Endometrium (tissue), 2 donors: ENCODE measurements around the gene TBC1D14.
"Not testable (repeated sequence)": the region's sequence is repeated elsewhere in the genome, so short reads cannot be mapped to it uniquely, and the experiment has no call there.

Source experiments
- FAIRE-seq: peaks from 2 replicates; lab custom pipeline; 2012; peaks lifted over from hg19 to GRCh38; lab: Jason Lieb, UNC
- donor health status: control.
- donor health status: control.

The TBC1D14 gene

GRCh38 chr4:6972911-6973310 is 63.3 kb downstream of the TBC1D14 start:
- no peak for FAIRE-seq

- peak; percentile 90 for FAIRE-seq
These were observed 64.7 kb downstream of the TBC1D14 start for GRCh38 chr4:6974138-6974848.

- FAIRE-seq, result not testable (repeated sequence)
These were observed 68.2 kb downstream of the TBC1D14 start for GRCh38 chr4:6977846-6978245.

GRCh38 chr4:6983544-6984142 is 74.0 kb downstream of the TBC1D14 start:
- FAIRE-seq, result no peak

DNA sequence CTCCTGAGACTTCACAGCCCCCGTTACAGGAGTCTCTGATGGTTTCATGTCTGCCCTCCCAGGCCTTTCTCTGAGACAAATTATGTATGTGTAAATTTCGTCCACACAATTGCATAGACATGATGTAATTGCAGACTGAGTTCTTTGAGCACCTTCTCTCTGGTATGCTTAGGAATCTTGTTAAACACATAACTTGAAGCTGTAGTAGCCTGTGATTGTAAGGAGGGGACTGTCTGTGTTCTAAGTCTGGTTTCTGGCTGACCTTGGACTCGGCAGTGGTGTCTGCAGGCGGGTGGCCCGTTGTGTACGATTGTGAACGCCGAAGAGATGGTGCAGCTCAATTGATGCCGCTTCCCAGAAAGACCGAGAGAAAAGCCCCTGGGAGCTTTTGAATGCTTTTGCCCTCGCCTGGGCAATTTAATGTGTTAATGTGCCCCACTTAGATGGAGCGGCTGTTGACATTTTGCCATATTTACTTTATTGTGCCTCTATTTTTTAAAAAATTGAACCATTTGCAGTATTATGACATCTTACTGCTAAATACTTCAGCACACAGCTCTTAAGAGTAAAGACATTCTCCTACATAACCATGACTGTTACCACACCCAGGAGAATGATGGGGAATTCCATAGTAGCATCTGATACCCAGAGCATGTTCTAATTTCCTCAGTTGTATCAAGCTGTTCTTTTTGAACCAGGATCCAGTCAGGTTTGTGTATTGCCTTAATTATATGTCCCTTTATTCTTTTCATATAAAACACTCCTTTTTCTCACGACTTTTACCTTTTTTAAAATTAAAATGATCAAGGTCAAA is 75.2 kb downstream of the TBC1D14 start:
- no peak for FAIRE-seq

GRCh38 chr4:6986072-6986780 is 76.6 kb downstream of the TBC1D14 start:
- no peak for FAIRE-seq

DNA sequence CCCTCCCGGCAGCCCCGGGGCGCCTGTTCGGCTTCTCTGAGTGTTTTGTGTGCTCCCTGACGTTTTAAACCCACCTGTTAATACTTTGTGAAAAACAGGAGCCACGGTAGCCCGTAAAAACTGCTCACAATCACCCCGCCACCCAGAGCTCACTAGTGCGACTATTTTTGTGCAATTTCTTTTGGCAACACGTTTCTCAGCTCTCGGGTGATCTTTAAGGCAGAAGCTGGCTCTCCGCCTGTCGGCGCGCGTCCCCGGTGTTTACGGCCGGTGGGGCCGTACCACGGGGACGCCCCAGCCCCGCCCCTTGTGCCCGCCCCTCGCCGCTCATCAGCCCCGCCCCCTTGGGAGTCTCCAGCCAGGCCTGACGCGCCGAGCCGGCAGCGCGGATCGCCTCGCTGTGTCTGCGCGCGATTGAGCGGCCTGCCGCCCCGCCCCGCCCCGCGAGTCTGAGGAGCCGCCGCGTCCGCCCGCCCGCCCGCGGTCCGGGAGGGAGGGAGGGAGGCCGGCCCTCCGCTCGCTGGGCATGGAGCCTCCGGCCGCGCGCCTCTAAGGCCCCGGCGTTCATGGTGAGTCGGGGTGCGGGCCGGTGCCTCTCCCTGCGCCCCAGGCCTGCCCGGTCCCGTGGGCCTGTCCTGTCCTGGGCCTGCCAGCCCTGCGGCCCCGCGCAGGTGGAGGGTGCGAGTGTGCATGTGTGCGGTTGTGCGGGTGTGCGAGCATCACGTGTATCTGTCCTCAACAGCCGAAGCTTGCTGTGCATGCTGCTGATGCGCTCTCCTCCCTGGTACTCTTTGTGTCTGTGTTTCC is 77.4 kb downstream of the TBC1D14 start:
- FAIRE-seq, result no peak

DNA sequence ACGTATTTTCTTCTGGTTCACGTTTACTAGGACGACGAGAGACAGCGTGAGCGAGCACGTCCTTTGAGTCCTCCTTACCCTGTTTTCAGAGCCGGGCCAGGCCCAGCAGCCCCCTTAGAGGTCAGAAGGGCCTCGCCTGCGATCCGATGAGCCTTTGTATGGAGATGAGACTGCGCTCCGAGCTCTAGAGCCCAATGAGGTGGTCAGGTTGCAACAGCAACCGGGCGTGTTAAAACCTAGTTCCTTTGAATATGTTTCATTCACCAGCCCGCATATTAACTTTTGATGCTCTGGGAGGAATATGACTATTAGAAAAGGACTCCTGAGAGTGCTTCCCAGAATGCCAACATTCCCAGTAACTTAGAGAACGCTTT is 77.9 kb downstream of the TBC1D14 start:
- no peak for FAIRE-seq

GRCh38 chr4:6988016-6988715 is 78.5 kb downstream of the TBC1D14 start:
- FAIRE-seq, result no peak

DNA sequence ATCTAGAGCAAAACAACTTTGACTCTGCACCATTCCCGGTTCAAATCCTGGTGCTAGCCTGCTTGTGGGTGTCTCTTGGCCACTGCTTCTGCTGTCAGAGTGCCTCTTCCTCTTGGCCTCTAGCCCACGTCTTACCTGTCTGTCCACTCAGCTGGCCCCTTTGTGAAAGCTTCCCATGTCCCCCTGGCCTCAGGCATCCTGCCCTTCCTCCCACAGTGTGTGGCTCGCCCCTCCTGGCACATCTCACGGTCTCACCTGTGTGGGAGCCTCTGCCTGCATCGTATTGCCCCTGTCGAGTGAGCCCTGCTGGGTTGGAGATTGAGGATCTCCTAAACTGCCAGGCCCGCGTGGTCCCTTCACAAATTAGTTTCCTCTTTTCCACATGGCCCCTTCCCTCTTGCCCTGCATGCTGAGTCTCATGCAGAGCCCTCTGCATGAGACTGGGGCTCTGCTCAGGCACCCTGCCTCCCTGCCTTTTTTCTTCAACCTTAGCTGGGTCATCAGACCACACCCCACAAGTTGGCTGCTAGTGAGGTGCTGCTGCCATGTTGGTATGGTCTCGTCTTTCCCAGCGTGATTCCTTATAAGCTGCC is 79.8 kb downstream of the TBC1D14 start:
- FAIRE-seq, result no peak

GRCh38 chr4:6990661-6991060 is 81.0 kb downstream of the TBC1D14 start:
- no peak for FAIRE-seq

DNA sequence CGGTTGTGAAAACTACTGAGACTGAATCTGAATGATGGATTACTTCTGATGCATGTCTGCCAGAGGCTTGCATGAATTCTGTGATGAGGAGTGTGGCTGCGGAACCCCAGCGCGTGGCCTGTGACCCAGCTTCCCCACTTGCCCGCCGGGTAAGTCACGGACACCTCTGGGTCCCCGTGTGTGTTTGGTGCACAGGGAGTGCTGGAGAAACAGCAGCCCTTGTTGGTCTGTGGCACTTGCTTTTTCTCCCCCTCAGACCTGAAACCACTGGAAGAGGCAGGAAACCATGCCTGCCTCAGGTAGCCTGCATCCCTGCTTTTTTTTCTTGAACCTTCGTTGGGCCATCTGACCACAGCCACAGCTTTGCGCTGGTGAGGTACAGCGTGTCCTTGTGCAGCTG is 81.6 kb downstream of the TBC1D14 start:
- no peak for FAIRE-seq

- FAIRE-seq, result no peak
These were observed 82.3 kb downstream of the TBC1D14 start for GRCh38 chr4:6991771-6992557.

GRCh38 chr4:6992728-6993677 is 83.4 kb downstream of the TBC1D14 start:
- no peak for FAIRE-seq

- no peak for FAIRE-seq
These were observed 86.9 kb downstream of the TBC1D14 start for GRCh38 chr4:6996481-6996880.

GRCh38 chr4:6999172-7000086 is 89.8 kb downstream of the TBC1D14 start:
- FAIRE-seq, result no peak

GRCh38 chr4:7000421-7001176 is 91.0 kb downstream of the TBC1D14 start:
- FAIRE-seq, result no peak
